WTC11 (cell line): ENCODE data around the gene PBX3.

Experiments
- FOXK1 ChIP-seq: sonication (generic); formaldehyde crosslinking; IDR thresholded peaks from 2 replicates; pipeline ENCODE4 v1.8.0; 2022; ENCODE audit warnings: mild to moderate bottlenecking, moderate library complexity, missing genetic modification reagents
- RELA ChIP-seq: sonication (generic); formaldehyde crosslinking; IDR thresholded peaks from 2 replicates; pipeline ENCODE4 v1.8.1; 2022; ENCODE audit warnings: missing genetic modification reagents, mild to moderate bottlenecking, borderline replicate concordance
- TF ChIP-seq, protein P1 (sequence below): sonication (generic); formaldehyde crosslinking; IDR thresholded peaks from 2 replicates; pipeline ENCODE4 v1.8.1; 2023; ENCODE audit warnings: mild to moderate bottlenecking, moderate library complexity, missing genetic modification reagents
- TF ChIP-seq, protein P2 (sequence below): fragments of 200-600 bp; IDR thresholded peaks from 2 replicates; pipeline ENCODE4 v1.8.0; 2022; ENCODE audit warnings: antibody characterized with exemption
- TF ChIP-seq, protein P3 (sequence below): sonication (generic); formaldehyde crosslinking; IDR thresholded peaks from 2 replicates; pipeline ENCODE4 v1.8.1; 2023; ENCODE audit warnings: mild to moderate bottlenecking, missing genetic modification reagents
- TF ChIP-seq, protein P4 (sequence below): sonication (generic); formaldehyde crosslinking; conservative IDR thresholded peaks from 2 replicates; pipeline ENCODE4 v1.8.1; 2023; ENCODE audit warnings: mild to moderate bottlenecking, low read depth, missing genetic modification reagents, moderate library complexity

DNA sequence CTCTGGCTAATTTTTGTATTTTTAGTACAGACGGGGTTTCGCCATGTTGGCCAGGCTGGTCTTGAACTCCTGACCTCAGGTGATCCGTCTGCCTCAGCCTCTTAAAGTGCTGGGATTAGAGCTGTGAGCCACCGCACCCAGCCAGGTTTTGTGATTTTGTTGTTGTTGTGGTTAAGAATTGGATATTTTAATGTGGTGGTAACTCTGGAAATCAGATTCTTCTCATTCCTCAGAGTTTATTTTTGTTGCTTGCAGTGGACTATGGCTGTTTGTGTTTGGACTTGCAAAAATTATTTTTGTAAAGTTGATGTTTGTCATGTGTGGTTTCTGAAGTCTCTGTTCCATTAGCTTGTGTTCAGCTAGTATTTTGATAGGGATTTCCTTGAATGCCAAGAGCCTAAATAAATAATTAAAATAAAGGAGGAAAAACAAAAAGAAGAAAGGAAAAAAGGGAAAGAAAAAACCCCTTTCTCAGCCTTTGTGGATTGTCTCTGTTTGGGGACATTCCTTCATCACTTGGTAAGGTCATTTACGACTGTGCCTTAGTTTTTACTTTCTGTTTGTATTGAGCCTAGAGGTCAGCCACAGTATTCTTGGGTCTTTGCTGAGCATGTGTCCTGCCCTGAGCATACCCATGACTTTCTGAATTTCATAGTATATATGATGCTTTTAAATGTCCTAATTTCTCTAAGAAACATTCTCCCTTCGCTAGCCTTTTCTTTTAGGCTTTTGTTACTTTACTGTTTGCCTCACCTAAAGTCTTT, 37.3 kb downstream of the PBX3 start:
- TF ChIP-seq, protein P1, sequence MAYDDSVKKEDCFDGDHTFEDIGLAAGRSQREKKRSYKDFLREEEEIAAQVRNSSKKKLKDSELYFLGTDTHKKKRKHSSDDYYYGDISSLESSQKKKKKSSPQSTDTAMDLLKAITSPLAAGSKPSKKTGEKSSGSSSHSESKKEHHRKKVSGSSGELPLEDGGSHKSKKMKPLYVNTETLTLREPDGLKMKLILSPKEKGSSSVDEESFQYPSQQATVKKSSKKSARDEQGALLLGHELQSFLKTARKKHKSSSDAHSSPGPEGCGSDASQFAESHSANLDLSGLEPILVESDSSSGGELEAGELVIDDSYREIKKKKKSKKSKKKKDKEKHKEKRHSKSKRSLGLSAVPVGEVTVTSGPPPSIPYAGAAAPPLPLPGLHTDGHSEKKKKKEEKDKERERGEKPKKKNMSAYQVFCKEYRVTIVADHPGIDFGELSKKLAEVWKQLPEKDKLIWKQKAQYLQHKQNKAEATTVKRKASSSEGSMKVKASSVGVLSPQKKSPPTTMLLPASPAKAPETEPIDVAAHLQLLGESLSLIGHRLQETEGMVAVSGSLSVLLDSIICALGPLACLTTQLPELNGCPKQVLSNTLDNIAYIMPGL (CRISPR knock-in tag): no peak
- TF ChIP-seq, protein P2, sequence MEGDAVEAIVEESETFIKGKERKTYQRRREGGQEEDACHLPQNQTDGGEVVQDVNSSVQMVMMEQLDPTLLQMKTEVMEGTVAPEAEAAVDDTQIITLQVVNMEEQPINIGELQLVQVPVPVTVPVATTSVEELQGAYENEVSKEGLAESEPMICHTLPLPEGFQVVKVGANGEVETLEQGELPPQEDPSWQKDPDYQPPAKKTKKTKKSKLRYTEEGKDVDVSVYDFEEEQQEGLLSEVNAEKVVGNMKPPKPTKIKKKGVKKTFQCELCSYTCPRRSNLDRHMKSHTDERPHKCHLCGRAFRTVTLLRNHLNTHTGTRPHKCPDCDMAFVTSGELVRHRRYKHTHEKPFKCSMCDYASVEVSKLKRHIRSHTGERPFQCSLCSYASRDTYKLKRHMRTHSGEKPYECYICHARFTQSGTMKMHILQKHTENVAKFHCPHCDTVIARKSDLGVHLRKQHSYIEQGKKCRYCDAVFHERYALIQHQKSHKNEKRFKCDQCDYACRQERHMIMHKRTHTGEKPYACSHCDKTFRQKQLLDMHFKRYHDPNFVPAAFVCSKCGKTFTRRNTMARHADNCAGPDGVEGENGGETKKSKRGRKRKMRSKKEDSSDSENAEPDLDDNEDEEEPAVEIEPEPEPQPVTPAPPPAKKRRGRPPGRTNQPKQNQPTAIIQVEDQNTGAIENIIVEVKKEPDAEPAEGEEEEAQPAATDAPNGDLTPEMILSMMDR: no peak
- TF ChIP-seq RELA (CRISPR knock-in tag) (no peak), FOXK1 (CRISPR knock-in tag) (no peak)
- TF ChIP-seq, protein P3, sequence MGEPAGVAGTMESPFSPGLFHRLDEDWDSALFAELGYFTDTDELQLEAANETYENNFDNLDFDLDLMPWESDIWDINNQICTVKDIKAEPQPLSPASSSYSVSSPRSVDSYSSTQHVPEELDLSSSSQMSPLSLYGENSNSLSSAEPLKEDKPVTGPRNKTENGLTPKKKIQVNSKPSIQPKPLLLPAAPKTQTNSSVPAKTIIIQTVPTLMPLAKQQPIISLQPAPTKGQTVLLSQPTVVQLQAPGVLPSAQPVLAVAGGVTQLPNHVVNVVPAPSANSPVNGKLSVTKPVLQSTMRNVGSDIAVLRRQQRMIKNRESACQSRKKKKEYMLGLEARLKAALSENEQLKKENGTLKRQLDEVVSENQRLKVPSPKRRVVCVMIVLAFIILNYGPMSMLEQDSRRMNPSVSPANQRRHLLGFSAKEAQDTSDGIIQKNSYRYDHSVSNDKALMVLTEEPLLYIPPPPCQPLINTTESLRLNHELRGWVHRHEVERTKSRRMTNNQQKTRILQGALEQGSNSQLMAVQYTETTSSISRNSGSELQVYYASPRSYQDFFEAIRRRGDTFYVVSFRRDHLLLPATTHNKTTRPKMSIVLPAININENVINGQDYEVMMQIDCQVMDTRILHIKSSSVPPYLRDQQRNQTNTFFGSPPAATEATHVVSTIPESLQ (CRISPR knock-in tag): no peak
- TF ChIP-seq, protein P4, sequence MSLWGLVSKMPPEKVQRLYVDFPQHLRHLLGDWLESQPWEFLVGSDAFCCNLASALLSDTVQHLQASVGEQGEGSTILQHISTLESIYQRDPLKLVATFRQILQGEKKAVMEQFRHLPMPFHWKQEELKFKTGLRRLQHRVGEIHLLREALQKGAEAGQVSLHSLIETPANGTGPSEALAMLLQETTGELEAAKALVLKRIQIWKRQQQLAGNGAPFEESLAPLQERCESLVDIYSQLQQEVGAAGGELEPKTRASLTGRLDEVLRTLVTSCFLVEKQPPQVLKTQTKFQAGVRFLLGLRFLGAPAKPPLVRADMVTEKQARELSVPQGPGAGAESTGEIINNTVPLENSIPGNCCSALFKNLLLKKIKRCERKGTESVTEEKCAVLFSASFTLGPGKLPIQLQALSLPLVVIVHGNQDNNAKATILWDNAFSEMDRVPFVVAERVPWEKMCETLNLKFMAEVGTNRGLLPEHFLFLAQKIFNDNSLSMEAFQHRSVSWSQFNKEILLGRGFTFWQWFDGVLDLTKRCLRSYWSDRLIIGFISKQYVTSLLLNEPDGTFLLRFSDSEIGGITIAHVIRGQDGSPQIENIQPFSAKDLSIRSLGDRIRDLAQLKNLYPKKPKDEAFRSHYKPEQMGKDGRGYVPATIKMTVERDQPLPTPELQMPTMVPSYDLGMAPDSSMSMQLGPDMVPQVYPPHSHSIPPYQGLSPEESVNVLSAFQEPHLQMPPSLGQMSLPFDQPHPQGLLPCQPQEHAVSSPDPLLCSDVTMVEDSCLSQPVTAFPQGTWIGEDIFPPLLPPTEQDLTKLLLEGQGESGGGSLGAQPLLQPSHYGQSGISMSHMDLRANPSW (CRISPR knock-in tag): no peak
